HG03378 (cell line): ENCODE results near the gene GOLT1B.
A peak's percentile ranks its signal among the peaks of the same experiment; 100 is the strongest.
"Not testable (repeated sequence)": the region's sequence is repeated elsewhere in the genome, so short reads cannot be mapped to it uniquely, and the experiment has no call there.

ENCODE experiments used
- ATAC-seq: cut with Tn5 transposase; IDR thresholded peaks from one replicate; pipeline ENCODE4 v1.9.1; 2021; ENCODE audit warnings: mild to moderate bottlenecking, moderate library complexity; ENCODE audit not compliant: unreplicated experiment

GOLT1B gene

GRCh38 chr12:21501258-21502163 lies at the start of gene GOLT1B, which contains the start of gene RECQL:
TSS of gene GOLT1B (plus strand) at chr12:21501789. CDS start at chr12:21501924, 135 bp downstream.
TSS of gene RECQL (minus strand) at chr12:21501635. CDS start at chr12:21499570, 2,065 bp downstream.
- ATAC-seq: peak; percentile 100

GRCh38 chr12:21453312-21453852 lies 48.2 kb upstream of the GOLT1B start:
- ATAC-seq: peak; percentile 67

- ATAC-seq: no peak
Measured at GRCh38 chr12:21456291-21456780, 45.3 kb upstream of the GOLT1B start.

GRCh38 chr12:21459474-21459873 lies 42.1 kb upstream of the GOLT1B start:
- ATAC-seq: no peak

- ATAC-seq: not testable (repeated sequence)
Measured at GRCh38 chr12:21467334-21467733, 34.3 kb upstream of the GOLT1B start.

- ATAC-seq: no peak
Measured at GRCh38 chr12:21471294-21471693, 30.3 kb upstream of the GOLT1B start.

GRCh38 chr12:21472197-21472823 lies 29.3 kb upstream of the GOLT1B start:
- ATAC-seq: no peak

GRCh38 chr12:21475552-21475951 lies 26.0 kb upstream of the GOLT1B start:
- no peak for ATAC-seq

GRCh38 chr12:21476949-21477348 lies 24.6 kb upstream of the GOLT1B start:
- ATAC-seq: no peak

GRCh38 chr12:21478756-21479455 lies 22.7 kb upstream of the GOLT1B start:
- ATAC-seq: no peak

GRCh38 chr12:21483531-21483930 lies 18.1 kb upstream of the GOLT1B start:
- ATAC-seq: no peak

GRCh38 chr12:21485998-21486397 lies 15.6 kb upstream of the GOLT1B start:
- no peak for ATAC-seq

GRCh38 chr12:21499765-21500164 lies 1.8 kb upstream of the GOLT1B start:
- no peak for ATAC-seq

GRCh38 chr12:21500786-21501257 lies 767 bp upstream of the GOLT1B start:
- peak; percentile 4 for ATAC-seq

GRCh38 chr12:21502164-21502496 lies 541 bp downstream of the GOLT1B start:
- no peak for ATAC-seq

- ATAC-seq: no peak
Measured at GRCh38 chr12:21502872-21503271, 1.3 kb downstream of the GOLT1B start.

GRCh38 chr12:21505888-21506287 lies 4.3 kb downstream of the GOLT1B start:
- no peak for ATAC-seq

GRCh38 chr12:21507849-21508248 lies 6.3 kb downstream of the GOLT1B start:
- no peak for ATAC-seq

GRCh38 chr12:21509768-21510167 lies 8.2 kb downstream of the GOLT1B start:
- ATAC-seq: peak; percentile 94

GRCh38 chr12:21516281-21516680 lies 14.7 kb downstream of the GOLT1B start:
- no peak for ATAC-seq

- no peak for ATAC-seq
Measured at GRCh38 chr12:21518451-21518850, 16.9 kb downstream of the GOLT1B start.
